Glomerular visceral epithelial cell (primary cell): Measurements from ENCODE around the gene NUMA1.

Experiments used
- DNase-seq: peaks from one replicate; pipeline ENCODE4 v3.0.0-alpha.2; 2016; ENCODE audit errors: extremely low spot score

NUMA1 gene

DNA sequence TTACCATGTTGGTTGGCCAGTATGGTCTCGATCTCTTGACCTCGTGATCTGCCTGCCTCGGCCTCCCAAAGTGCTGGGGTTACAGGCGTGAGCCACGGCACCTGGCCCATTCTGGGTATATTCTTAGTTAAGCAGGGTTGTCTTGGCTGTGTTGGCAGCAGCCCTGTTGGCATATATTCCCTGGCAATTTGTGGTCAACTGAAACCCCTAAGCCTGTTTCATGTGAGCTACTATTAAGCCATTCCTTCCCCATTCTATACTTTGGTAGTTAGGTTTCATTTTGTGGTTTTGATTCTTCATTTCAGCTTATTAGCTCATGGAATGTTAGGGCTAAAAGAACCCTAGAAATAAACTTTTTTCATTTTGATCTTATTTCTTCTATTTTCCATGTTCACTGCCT is 103.8 kb downstream of the NUMA1 start:
- DNase-seq, result no peak

DNA sequence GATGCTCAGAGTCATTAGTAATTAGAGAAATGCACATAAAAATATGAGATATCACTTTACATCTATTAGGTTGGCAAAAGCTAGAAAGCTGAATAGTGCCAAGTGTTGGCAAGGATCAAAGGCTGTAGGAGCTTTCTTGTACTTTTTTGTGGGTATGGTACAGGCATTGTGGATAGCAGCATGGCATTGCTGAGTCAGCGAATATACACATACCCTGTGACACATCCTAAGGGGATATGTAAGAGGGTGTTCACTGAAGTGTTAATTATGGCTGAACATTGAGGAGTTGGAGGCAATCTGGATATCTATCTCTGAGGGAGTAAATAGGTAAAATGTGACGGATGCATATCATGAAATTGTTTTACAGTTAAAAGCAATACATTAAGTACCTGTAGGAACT is 108.7 kb downstream of the NUMA1 start:
- no peak for DNase-seq

DNA sequence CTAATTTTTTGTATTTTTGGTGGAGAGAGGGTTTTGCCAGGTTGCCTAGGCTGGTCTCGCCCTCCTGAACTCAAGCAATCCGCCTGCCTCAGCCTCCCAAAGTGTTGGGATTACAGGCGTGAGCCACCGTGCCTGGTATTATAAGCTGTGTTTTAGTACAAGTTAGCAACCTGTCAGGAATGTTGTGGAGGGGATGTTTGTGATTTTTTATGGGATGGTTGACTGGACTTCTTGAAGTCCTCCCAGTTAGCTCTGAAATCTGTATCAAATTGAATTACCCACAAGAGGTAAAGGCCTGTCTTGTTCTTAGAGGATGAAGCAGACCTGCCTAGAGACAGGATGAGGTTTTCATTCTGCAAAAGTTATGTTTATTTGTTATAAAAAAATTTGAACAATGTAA is 115.7 kb downstream of the NUMA1 start:
- DNase-seq, result peak; percentile 33

DNA sequence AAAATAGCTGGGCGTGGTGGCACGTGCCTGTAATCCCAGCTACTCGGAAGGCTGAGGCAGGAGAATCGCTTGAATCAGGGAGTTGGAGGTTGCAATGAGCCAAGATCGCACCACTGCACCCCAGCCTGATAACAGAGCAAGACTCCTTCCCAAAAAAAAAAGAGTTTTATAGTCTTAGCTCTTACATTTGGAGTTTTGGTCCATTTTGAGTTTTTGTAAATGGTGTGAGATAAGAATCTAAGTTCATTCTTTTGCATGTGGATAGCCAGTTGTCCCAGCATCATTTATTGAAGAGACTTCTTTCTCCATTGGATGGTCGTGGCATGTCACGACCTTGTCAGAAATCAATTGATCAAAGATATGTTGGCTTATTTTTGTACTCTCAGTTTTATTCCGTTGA is 116.9 kb downstream of the NUMA1 start:
- DNase-seq, result no peak

DNA sequence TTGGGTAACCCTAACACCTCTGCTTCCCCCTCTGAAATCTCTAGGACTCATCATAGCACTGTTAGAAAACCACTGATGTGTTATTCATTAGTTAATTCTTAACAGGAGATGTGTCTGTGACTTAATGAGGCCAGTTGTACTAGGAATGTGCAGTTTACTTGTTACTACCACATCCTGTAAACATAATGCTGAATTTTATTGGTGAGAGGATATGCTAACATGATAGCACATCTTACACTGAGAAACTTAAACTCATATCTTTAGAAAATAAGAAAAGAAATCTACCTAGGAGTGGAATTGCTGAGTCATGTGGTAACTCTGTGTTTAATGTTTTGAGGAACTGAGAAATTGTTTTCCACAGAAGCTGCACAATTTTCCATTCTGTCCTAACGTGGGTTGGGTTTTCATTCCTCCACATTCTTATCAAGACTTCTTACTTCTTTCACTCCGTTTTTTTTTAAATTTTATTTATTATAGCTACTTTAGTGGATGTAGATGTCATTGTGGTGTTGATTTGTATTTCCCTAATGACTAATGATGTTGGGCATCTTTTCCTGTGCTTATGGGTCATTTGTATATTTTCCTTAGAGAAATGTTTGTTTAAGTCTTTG is 117.8 kb downstream of the NUMA1 start:
- DNase-seq, result peak; percentile 47

DNA sequence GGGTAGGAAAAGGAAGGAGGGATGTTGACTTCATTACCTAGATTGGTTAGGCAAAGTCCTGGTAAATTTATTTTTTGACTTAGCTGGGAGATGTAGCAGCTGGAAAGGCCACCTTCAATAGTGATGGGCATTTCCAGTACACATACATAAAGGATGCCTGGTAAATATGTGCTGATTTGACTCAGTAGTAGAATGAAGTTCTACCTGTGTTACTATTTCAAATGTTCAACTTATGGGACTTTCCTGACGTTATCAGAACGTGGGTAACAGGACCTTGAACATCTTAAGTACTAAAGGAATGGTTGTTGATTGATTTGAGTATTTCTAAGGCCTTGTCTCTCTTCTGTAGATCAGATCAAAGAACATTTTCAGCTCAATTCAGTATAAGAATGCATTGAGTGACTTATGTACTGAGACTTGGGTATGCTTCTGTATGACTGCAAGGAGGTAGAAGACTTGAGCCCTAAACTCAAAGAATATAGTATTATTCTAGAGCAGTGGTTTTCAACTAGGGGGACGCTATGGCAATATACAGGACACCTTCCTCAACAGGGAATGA is 124.4 kb downstream of the NUMA1 start:
- DNase-seq, result no peak
